ENCODE data around the gene FREM1. TPM values are rescaled to one million over a fixed set of nuclear protein-coding genes. Genes with fewer than 3 reads are reported as not detected.

The FREM1 gene
- total RNA-seq, 1 donor from 2014 or later = 4.3 TPM

GRCh38 chr9:14935964-14936363, 25.7 kb upstream of the FREM1 start:
- Histone ChIP-seq H3K27me3 (ENCODE audit: low read depth) (no peaks in the 10 kb centered on the region), H3K9me3 (no peaks in the 10 kb centered on the region), H3K4me3 (no peak overlapping the region), H3K36me3 (no peaks in the 10 kb centered on the region), H3K27ac (no peak overlapping the region), H3K4me1 (no peaks in the 10 kb centered on the region)
- TF ChIP-seq, protein P1, sequence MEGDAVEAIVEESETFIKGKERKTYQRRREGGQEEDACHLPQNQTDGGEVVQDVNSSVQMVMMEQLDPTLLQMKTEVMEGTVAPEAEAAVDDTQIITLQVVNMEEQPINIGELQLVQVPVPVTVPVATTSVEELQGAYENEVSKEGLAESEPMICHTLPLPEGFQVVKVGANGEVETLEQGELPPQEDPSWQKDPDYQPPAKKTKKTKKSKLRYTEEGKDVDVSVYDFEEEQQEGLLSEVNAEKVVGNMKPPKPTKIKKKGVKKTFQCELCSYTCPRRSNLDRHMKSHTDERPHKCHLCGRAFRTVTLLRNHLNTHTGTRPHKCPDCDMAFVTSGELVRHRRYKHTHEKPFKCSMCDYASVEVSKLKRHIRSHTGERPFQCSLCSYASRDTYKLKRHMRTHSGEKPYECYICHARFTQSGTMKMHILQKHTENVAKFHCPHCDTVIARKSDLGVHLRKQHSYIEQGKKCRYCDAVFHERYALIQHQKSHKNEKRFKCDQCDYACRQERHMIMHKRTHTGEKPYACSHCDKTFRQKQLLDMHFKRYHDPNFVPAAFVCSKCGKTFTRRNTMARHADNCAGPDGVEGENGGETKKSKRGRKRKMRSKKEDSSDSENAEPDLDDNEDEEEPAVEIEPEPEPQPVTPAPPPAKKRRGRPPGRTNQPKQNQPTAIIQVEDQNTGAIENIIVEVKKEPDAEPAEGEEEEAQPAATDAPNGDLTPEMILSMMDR (IDR thresholded peaks at IDR 0.05) = no peak
- intact Hi-C loops (cut with DNase I) = no loop called here
- ATAC-seq (no peak), DNase-seq (no peak)

GRCh38 chr9:14935106-14935751, 25.0 kb upstream of the FREM1 start:
- ATAC-seq = no peak
- DNase-seq = no peak

GRCh38 chr9:14932641-14933040, 22.4 kb upstream of the FREM1 start:
- H3K27me3 ChIP-seq (ENCODE audit: low read depth) = no peaks in the 10 kb centered on the region
- ATAC-seq (no peak), DNase-seq (no peak)
- TF ChIP-seq, protein P1 (IDR thresholded peaks at IDR 0.05) = no peak
- H3K4me3 ChIP-seq = no peak overlapping the region
- no peak overlapping the region for H3K27ac ChIP-seq
- H3K4me1 ChIP-seq = no peaks in the 10 kb centered on the region
- H3K9me3 ChIP-seq = no peaks in the 10 kb centered on the region
- intact Hi-C loops (cut with DNase I) = no loop called here
- no peaks in the 10 kb centered on the region for H3K36me3 ChIP-seq

More at GRCh38 chr9:14935106-14935751, 25.0 kb upstream of the FREM1 start:
- TF ChIP-seq, protein P1 (IDR thresholded peaks at IDR 0.05) = no peak
- no peaks in the 10 kb centered on the region for H3K4me1 ChIP-seq
- no peaks in the 10 kb centered on the region for H3K36me3 ChIP-seq
- H3K4me3 ChIP-seq = no peak overlapping the region
- no peaks in the 10 kb centered on the region for H3K9me3 ChIP-seq
- no peak overlapping the region for H3K27ac ChIP-seq
- intact Hi-C loops (cut with DNase I) = no loop called here
- no peaks in the 10 kb centered on the region for H3K27me3 ChIP-seq (ENCODE audit: low read depth)

DNA sequence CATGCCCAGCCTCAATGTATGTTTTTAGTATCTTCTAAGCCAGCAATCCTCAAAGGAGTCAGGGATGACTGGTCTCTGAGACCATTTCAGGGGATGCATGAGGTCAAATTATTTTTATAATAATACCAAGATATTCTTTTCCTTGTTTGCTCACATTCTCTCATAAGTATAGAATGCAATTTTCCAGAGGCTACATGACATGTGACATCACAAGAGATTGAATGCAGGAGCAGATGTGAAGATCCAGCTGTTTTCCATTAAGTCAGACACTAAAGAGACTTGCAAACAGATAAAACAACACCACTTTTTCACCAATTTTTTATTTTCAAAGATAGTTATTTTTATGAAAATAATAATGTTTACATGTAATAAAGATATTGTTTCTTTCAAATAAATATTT, 22.0 kb upstream of the FREM1 start:
- ATAC-seq = no peak
- Histone ChIP-seq H3K9me3 (no peaks in the 10 kb centered on the region), H3K4me3 (no peak overlapping the region), H3K36me3 (no peaks in the 10 kb centered on the region), H3K27ac (no peak overlapping the region), H3K27me3 (ENCODE audit: low read depth) (no peaks in the 10 kb centered on the region), H3K4me1 (no peaks in the 10 kb centered on the region)
- intact Hi-C loops (cut with DNase I) = no loop called here
- DNase-seq = no peak
- TF ChIP-seq, protein P1 (IDR thresholded peaks at IDR 0.05) = no peak

GRCh38 chr9:14926941-14927624, 16.9 kb upstream of the FREM1 start:
- H3K36me3 ChIP-seq = no peaks in the 10 kb centered on the region
- DNase-seq = no peak
- H3K9me3 ChIP-seq = no peaks in the 10 kb centered on the region
- intact Hi-C loops (cut with DNase I) = no loop called here
- no peak for ATAC-seq
- TF ChIP-seq, protein P1 (IDR thresholded peaks at IDR 0.05) = no peak
- H3K27me3 ChIP-seq (ENCODE audit: low read depth) = no peaks in the 10 kb centered on the region
- H3K4me3 ChIP-seq = no peak overlapping the region
- H3K27ac ChIP-seq = no peak overlapping the region
- peaks cover 6% of the 10 kb centered on the region for H3K4me1 ChIP-seq

Data from lower lobe of right lung (tissue), 2 donors.